ENCODE data around the gene WNT1. TPM values are rescaled to one million over a fixed set of nuclear protein-coding genes. Genes with fewer than 3 reads are reported as not detected.

The WNT1 gene
- total RNA-seq, 1 experiment from 2014 or later: not detected

- no peaks in the 10 kb centered on the region for H3K79me2 ChIP-seq (ENCODE audit: insufficient read depth, low read length)
- H3K23ac ChIP-seq (ENCODE audit: insufficient read length, low read depth, low read length): no peak overlapping the region
- H3T11ph ChIP-seq (ENCODE audit: low read length): no peak overlapping the region
- peaks cover 3% of the 10 kb centered on the region for H3K79me1 ChIP-seq (ENCODE audit: insufficient read depth, low read depth, low read length, poor library complexity, severe bottlenecking)
- no peak overlapping the region for H3K27ac ChIP-seq (ENCODE audit: insufficient read length, low read depth, low read length)
- no peak overlapping the region for H2BK20ac ChIP-seq (ENCODE audit: low read depth, low read length, poor library complexity, severe bottlenecking)
- no peaks in the 10 kb centered on the region for H4K20me1 ChIP-seq (ENCODE audit: control insufficient read depth, insufficient read depth, insufficient read length)
- H2BK5ac ChIP-seq (ENCODE audit: insufficient read length, low read length): no peak overlapping the region
- H3K9me3 ChIP-seq (ENCODE audit: control insufficient read depth, low read depth, low read length): no peaks in the 10 kb centered on the region
- H3K56ac ChIP-seq (ENCODE audit: insufficient read length, low read depth, low read length): no peak overlapping the region
- H3K9me3 Mint-ChIP-seq: no peaks in the 10 kb centered on the region
- no peak overlapping the region for H3K27ac Mint-ChIP-seq
- no peaks in the 10 kb centered on the region for H3K4me1 ChIP-seq (ENCODE audit: insufficient read depth, low read length)
- no peak overlapping the region for H2BK120ac ChIP-seq (ENCODE audit: low read depth, low read length, poor library complexity, severe bottlenecking)
- H3K14ac ChIP-seq (ENCODE audit: insufficient read depth, low read length): no peak overlapping the region
- H2AK5ac ChIP-seq (ENCODE audit: insufficient read length, low read length): no peak overlapping the region
- H3K36me3 Mint-ChIP-seq (ENCODE audit: insufficient read depth in 1 of 3, low read depth in 3 of 3): peaks cover 36 to 83% (median 74%) of the 10 kb centered on the region in 3 experiments
- peaks cover 0 to 2% of the 10 kb centered on the region in 2 experiments; a peak in 2 of 4 replicates for H3K4me1 Mint-ChIP-seq
- H4K5ac ChIP-seq (ENCODE audit: insufficient read length, low read depth, low read length): no peak overlapping the region
- no peak overlapping the region for H2BK12ac ChIP-seq (ENCODE audit: insufficient read length, low read depth, low read length)
- H3K18ac ChIP-seq (ENCODE audit: insufficient read length, low read depth, low read length): no peak overlapping the region
- no peak overlapping the region for H3K4ac ChIP-seq (ENCODE audit: low read depth, low read length)
- no peak overlapping the region for H3K4me3 Mint-ChIP-seq
- H4K91ac ChIP-seq (ENCODE audit: insufficient read length, low read depth, low read length): no peak overlapping the region
- H3K27me3 Mint-ChIP-seq (ENCODE audit: low read depth): no peaks in the 10 kb centered on the region
- H2BK15ac ChIP-seq (ENCODE audit: low read depth, low read length): no peak overlapping the region
- H3K27me3 ChIP-seq (ENCODE audit: insufficient read depth, low read length): no peaks in the 10 kb centered on the region
- H3K4me2 ChIP-seq (ENCODE audit: insufficient read depth, insufficient read length, low read length): no peak overlapping the region
- no peak for DNase-seq
- no peaks in the 10 kb centered on the region for H3K23me2 ChIP-seq (ENCODE audit: insufficient read length, low read depth, low read length, poor library complexity, severe bottlenecking)
- no peak for TF ChIP-seq CTCF (conservative IDR thresholded peaks at IDR 0.05)
- no peak overlapping the region for H4K8ac ChIP-seq (replicated peaks; ENCODE audit: insufficient read length, low read depth, low read length)
- H2AFZ ChIP-seq (ENCODE audit: low read length): no peak overlapping the region
- WGBS (ENCODE audit: extremely low coverage, insufficient read length, low lambda C conversion rate): no CpG with 5 or more reads among the region's 9 CpGs
- no peak overlapping the region for H3K9ac ChIP-seq (ENCODE audit: extremely low read depth, insufficient read length, low read length)
Observed at GRCh38 chr12:48933664-48934311, 44.3 kb upstream of the WNT1 start.

All from H9 (cell line).